GM19043 (cell line): Measurements from ENCODE around the gene RAD23B.
"Not testable (repeated sequence)": the region's sequence is repeated elsewhere in the genome, so short reads cannot be mapped to it uniquely, and the experiment has no call there.

Experiments
- ATAC-seq: cut with Tn5 transposase; IDR thresholded peaks from one replicate; pipeline ENCODE4 v1.9.1; 2021; ENCODE audit warnings: low read depth; ENCODE audit not compliant: unreplicated experiment

Gene RAD23B

DNA sequence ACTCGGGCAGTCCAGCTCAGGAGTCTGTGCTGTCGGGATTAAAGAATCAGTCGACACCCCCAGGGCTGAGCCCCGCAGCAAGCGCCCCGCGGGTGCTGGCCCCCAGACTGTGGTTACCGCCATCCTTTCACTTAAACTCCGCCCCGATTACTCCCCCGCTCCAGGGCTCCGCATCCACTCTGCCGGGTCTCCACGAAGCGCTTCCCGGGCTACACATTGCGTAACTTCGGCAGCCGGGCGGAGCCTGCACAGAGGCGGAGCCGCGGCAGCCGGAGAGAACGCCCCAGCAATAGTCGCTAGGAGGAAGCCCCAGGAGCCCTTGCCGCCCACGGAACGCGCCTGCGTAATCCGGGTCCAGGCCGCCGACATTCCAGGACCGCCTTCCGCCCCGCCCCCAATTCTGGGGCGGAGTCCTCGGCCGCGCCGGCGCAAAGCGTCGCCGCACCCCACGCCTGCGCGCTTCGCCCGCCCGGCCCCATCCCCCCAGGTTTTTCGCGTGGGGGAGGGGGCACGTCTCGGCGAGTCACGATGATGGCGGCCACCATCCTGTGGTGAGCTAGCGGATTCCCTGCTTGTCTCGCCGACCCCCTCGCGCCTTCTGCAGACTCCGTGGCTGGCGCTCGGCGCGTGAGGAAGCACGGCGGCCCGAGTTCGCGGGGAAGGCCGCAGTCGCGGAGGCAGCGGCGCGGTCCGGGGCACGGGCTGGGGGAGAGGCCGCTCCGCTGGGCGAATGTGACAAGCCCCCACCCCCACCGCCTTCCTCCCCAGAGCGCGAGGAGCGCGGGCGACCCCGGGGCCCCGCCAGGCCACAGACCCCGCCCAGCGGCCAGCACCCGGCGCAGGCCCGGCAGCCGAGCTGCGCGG is at the start of gene RAD23B:
Gene RAD23B (plus strand): TSS at position 521 of the 864 bp plus-strand sequence. CDS start 351 bp downstream, outside the sequence.
- ATAC-seq, result peak; percentile 83

DNA sequence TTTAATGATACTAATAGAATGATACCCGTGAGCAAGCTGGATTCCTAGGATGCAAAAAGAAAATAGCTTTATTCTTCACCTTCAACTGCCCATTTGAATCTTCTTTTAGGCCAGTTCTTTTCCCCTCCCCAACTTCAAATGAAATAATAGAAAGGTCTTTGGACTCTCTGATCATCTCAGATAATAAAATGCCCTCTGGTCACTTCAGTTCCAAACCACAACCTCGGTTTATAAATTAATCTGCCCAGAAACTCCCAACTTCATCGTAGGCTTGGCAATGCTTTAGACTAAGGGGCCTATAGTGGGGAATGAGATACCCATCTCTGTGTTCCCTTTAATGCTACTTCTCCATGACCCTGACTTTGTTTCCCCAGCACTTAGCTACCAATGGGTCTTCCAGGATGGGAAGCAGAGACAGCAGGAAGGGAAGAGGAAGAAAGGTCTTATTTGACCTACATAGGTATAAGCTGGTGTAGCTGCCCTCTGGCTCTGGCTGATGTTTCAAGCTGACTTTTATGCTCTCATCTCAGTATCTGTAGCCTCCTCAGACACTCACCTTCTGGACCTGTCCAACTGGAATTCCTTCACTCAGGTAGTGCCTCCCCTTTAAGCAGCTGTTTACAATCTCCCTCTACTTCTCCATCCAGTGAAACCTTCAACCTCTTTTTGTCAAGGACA is 47.2 kb upstream of the RAD23B start:
- no peak for ATAC-seq

DNA sequence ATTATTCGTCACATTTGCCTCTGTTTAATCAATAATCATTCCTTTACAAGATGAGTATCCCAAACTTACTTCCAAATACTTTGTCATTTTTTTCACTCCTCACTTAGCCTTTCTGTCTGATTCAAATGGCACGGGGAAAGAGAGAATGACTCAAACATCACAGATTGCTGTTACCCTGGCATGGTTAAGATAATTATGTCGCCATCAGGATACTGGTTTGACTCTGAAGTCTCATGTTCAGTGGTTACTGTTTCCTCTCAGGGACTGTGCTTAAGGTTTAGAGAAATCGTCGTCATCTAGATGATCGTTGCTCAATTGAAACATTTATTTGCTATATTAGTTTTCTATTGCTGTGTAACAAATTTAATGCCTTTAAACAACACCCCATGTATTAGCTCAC is 45.2 kb upstream of the RAD23B start:
- no peak for ATAC-seq

GRCh38 chr9:107239474-107239873 is 43.6 kb upstream of the RAD23B start:
- ATAC-seq, result no peak

GRCh38 chr9:107240260-107240659 is 42.8 kb upstream of the RAD23B start:
- ATAC-seq, result no peak

GRCh38 chr9:107242073-107243030 is 40.7 kb upstream of the RAD23B start:
- ATAC-seq, result no peak

DNA sequence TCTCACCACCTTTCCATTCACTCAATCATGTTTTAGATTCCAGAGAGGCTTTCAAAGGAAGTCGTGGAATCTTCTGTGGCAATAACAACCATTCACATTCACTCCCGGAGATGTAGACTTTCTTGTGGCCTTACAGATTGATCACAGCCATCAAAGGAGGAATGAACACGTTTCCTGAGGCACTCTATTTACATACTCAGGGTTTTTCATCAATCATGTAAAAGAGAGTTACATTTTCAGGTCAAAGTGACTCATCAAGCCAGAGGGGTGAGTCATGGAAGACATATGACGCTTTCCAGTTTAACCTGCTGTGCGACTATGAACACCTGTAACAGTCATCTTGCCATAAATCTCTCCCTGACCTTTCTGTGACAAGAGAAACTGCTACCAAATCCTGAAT is 39.3 kb upstream of the RAD23B start:
- peak; percentile 64 for ATAC-seq

- no peak for ATAC-seq
Measured at GRCh38 chr9:107246259-107247254, 36.5 kb upstream of the RAD23B start.

DNA sequence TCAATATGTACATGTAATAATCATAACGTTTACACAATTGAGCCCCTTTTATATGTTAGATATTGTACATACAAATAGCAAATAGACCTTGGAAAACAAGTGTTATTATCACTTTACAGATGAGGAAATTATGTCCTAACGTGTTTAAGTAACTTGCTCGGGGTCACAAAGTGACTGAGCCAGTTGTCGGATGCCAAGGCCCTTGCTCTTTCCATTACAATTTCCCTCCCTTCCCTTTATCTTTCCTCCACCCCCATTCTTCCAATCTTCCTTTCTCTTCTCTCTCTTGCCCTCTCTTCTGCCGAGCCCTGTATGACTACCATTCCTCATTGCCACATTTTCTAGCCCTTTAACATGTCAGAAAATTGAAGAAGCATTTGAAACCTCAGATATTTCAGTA is 34.4 kb upstream of the RAD23B start:
- no peak for ATAC-seq

GRCh38 chr9:107249131-107249533 is 33.9 kb upstream of the RAD23B start:
- no peak for ATAC-seq

- ATAC-seq, result no peak
Measured at GRCh38 chr9:107249665-107250285, 33.3 kb upstream of the RAD23B start.

DNA sequence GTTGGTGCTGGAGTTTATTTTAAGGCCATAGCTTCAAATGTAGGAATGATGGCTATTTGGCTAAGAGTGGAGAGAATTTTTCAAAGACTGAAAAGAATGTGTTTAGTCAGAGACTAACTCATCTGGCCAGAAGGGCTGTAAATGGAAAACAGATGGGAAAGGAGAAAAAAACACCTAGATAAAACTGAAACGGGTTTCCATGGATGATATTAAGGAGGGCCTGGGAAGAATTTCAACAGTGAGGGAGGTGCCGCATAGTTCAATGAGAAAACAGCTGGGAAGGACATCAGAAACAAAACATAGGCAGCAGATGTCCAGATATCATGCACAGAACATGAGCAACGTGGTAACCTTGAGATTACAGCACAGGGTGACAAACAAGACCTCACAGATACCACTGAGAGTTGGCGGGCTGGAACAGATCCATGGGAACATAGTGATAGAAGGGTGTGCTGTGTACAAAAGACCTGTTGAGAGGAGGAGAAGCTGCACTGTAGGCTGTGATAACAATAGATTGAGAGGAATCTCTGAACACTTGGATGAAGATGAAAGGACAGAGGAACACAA is 31.2 kb upstream of the RAD23B start:
- ATAC-seq, result no peak

GRCh38 chr9:107258919-107259318 is 24.2 kb upstream of the RAD23B start:
- no peak for ATAC-seq

GRCh38 chr9:107259751-107260313 is 23.2 kb upstream of the RAD23B start:
- ATAC-seq, result not testable (repeated sequence)

GRCh38 chr9:107260437-107261081 is 22.5 kb upstream of the RAD23B start:
- peak; percentile 99 for ATAC-seq

DNA sequence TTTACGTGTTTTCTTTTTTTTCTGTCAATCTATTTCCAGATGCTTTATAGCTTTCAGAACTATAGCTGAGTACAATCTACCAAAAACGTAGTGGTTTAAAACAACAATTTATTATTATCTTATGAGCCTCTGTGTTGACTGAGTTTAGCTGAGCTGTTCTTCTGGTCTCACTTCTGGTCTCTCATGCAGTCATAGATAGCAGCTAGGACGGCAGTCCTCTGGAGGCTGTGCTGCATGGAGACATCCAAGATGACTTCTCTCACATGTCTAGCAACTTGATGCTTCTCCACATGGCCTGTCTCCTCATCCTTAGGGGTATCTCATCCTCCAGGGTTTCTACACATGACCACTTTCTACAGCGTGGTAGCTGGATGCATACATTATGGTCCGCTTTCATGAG is 22.0 kb upstream of the RAD23B start:
- ATAC-seq, result peak; percentile 16

DNA sequence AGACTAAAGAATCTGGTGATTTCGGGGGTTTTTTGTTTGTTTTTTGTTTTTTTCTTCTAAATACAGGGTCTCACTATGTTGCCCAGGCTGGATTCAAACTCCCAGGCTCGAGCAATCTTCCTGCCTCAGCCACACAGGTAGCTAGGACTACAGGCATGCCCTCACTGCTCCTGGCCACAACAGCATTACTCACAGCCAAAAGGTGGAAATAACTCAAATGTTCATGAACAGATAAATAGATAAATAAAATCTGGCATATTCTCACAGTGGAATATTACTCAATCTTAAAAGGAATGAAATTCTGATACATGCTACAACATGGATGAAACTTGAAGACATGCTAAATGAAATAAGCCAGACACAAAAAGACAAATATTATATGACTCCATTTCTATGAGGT is 19.8 kb upstream of the RAD23B start:
- no peak for ATAC-seq
